A673 (cell line): Measurements from ENCODE around the gene ARHGAP26.

ENCODE experiments used
- EZH2 ChIP-seq: fragments of 200-600 bp; sonication (generic); IDR thresholded peaks from 2 replicates; pipeline ENCODE4 v1.6.1; 2017; ENCODE audit warnings: borderline replicate concordance, low read depth, mild to moderate bottlenecking, mixed read lengths, antibody characterized with exemption, low read length; ENCODE audit not compliant: poor library complexity, severe bottlenecking
- TF ChIP-seq, protein P1 (sequence below): fragments of 300-800, 200-600 bp; sonication (generic); conservative IDR thresholded peaks from 2 replicates; pipeline ENCODE4 v1.5.1; 2017; ENCODE audit warnings: low read depth, mild to moderate bottlenecking, antibody characterized with exemption, low read length, moderate library complexity, mixed read lengths

- TF ChIP-seq, protein P1, sequence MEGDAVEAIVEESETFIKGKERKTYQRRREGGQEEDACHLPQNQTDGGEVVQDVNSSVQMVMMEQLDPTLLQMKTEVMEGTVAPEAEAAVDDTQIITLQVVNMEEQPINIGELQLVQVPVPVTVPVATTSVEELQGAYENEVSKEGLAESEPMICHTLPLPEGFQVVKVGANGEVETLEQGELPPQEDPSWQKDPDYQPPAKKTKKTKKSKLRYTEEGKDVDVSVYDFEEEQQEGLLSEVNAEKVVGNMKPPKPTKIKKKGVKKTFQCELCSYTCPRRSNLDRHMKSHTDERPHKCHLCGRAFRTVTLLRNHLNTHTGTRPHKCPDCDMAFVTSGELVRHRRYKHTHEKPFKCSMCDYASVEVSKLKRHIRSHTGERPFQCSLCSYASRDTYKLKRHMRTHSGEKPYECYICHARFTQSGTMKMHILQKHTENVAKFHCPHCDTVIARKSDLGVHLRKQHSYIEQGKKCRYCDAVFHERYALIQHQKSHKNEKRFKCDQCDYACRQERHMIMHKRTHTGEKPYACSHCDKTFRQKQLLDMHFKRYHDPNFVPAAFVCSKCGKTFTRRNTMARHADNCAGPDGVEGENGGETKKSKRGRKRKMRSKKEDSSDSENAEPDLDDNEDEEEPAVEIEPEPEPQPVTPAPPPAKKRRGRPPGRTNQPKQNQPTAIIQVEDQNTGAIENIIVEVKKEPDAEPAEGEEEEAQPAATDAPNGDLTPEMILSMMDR, result no peak
- no peak for TF ChIP-seq EZH2
Measured at GRCh38 chr5:142824391-142824790, 54.2 kb downstream of the ARHGAP26 start.
